ENCODE data around the gene RRN3.
"Not testable (repeated sequence)": the region's sequence is repeated elsewhere in the genome, so short reads cannot be mapped to it uniquely, and the experiment has no call there.

DNA sequence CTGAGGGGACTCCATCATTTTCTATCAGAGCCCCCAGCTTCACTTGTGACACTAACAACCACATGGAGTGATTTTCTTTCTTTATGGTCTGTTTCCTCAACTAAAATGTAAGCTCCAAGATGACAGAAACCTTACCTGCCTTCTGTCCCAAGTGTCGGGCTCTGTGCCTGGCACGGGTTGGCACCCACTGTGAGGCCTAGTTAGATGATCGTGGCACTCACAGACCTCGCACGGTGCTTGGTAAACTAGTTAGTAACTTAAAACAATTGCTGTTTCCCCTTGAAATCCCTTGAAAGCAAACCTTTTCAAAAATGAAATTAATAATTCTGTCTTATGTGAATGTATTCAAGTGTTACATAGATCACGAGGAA is 65.7 kb downstream of the RRN3 start:
- TF ChIP-seq, protein P1, sequence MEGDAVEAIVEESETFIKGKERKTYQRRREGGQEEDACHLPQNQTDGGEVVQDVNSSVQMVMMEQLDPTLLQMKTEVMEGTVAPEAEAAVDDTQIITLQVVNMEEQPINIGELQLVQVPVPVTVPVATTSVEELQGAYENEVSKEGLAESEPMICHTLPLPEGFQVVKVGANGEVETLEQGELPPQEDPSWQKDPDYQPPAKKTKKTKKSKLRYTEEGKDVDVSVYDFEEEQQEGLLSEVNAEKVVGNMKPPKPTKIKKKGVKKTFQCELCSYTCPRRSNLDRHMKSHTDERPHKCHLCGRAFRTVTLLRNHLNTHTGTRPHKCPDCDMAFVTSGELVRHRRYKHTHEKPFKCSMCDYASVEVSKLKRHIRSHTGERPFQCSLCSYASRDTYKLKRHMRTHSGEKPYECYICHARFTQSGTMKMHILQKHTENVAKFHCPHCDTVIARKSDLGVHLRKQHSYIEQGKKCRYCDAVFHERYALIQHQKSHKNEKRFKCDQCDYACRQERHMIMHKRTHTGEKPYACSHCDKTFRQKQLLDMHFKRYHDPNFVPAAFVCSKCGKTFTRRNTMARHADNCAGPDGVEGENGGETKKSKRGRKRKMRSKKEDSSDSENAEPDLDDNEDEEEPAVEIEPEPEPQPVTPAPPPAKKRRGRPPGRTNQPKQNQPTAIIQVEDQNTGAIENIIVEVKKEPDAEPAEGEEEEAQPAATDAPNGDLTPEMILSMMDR (IDR thresholded peaks at IDR 0.05; ENCODE audit: insufficient read depth, low read length, poor library complexity, severe bottlenecking): not testable (repeated sequence)
- TF ChIP-seq EZH2phosphoT487 (conservative IDR thresholded peaks at IDR 0.05; ENCODE audit: low read length): not testable (repeated sequence)

All from SU-DHL-6 (cell line).